PC-3 (cell line): Measurements from ENCODE around the gene CXCL3. TPM values are rescaled to one million over a fixed set of nuclear protein-coding genes. Genes with fewer than 3 reads are reported as not detected.
A peak's percentile ranks its signal among the peaks of the same experiment; 100 is the strongest.

ENCODE experiments used
- ATAC-seq: fragments of 200-7000 bp; cut with Tn5 transposase; 2 replicates; pipeline ENCODE4 v1.9.1; 2020; ENCODE audit warnings: mild to moderate bottlenecking, moderate library complexity
- BruUV-seq: library from RNA; stranded (reverse); fragments of 400-500 nt; replicated peaks from 2 replicates; lab custom pipeline; 2021; lab: Mats Ljungman, UMichigan
- CTCF ChIA-PET: fragments of 300-600 bp; sonication (Branson Sonifier 250); formaldehyde crosslinking; loops from one replicate; lab custom pipeline; 2022; ENCODE audit warnings: antibody characterized with exemption; lab: Charles Lee
- POLR2A ChIA-PET: fragments of 300-600 bp; sonication (Branson Sonifier 250); formaldehyde crosslinking; loops from one replicate; lab custom pipeline; 2022; ENCODE audit warnings: antibody characterized with exemption; ENCODE audit not compliant: unreplicated experiment; lab: Charles Lee
- DNase-seq: peaks from one replicate; pipeline ENCODE4 v3.0.0-alpha.2; 2015
- H2AFZ ChIP-seq: fragments of 300-600 bp; sonication (generic); 2 replicates; pipeline ENCODE4 v1.6.0; 2016; ENCODE audit warnings: antibody characterized with exemption, low read length
- H3F3A ChIP-seq: fragments of 300-600 bp; sonication (generic); one replicate; pipeline ENCODE4 v1.6.0; 2017; ENCODE audit warnings: antibody characterized with exemption, low read length, control low read depth, mild to moderate bottlenecking; ENCODE audit not compliant: unreplicated experiment
- H3K27ac ChIP-seq: fragments of 300-600 bp; sonication (generic); 2 replicates; pipeline ENCODE4 v1.5.1; 2016; ENCODE audit warnings: mild to moderate bottlenecking, low read length
- H3K27me3 ChIP-seq: fragments of 300-600 bp; sonication (generic); 2 replicates; pipeline ENCODE4 v1.6.1; 2016; ENCODE audit warnings: low read length, mixed read lengths
- H3K36me3 ChIP-seq: fragments of 300-600 bp; sonication (generic); 2 replicates; pipeline ENCODE4 v1.6.1; 2016; ENCODE audit warnings: low read depth, mixed run types, low read length, mixed read lengths
- H3K4me1 ChIP-seq: fragments of 300-600 bp; sonication (generic); 2 replicates; pipeline ENCODE4 v1.5.1; 2016; ENCODE audit warnings: low read length; ENCODE audit not compliant: insufficient read depth
- H3K4me2 ChIP-seq: fragments of 300-600 bp; sonication (generic); 2 replicates; pipeline ENCODE4 v1.6.0; 2016; ENCODE audit warnings: low read length
- H3K4me3 ChIP-seq: fragments of 300-600 bp; sonication (generic); 2 replicates; pipeline ENCODE4 v1.5.1; 2016; ENCODE audit warnings: mild to moderate bottlenecking, low read length, mixed read lengths
- H3K79me2 ChIP-seq: fragments of 300-600 bp; sonication (generic); 2 replicates; pipeline ENCODE4 v1.6.1; 2017; ENCODE audit warnings: low read length, mixed read lengths
- H3K9ac ChIP-seq: fragments of 300-600 bp; sonication (generic); 2 replicates; pipeline ENCODE4 v1.6.0; 2016; ENCODE audit warnings: mild to moderate bottlenecking, low read length
- H3K9me2 ChIP-seq: fragments of 300-600 bp; sonication (generic); replicated peaks from 2 replicates; pipeline ENCODE4 v1.6.1; 2016; ENCODE audit warnings: mixed run types, low read length, mixed read lengths
- H3K9me3 ChIP-seq: fragments of 300-600 bp; sonication (generic); 2 replicates; pipeline ENCODE4 v1.6.1; 2016; ENCODE audit warnings: low read length, mixed read lengths
- H4K20me1 ChIP-seq: fragments of 300-600 bp; sonication (generic); 2 replicates; pipeline ENCODE4 v1.6.1; 2016; ENCODE audit warnings: low read length, mixed read lengths
- CTCF ChIP-seq: fragments of 300-600 bp; sonication (generic); conservative IDR thresholded peaks from 2 replicates; pipeline ENCODE4 v1.5.1; 2017; ENCODE audit warnings: antibody characterized with exemption, low read depth, mild to moderate bottlenecking, low read length
- EZH2 ChIP-seq: fragments of 300-600 bp; sonication (generic); IDR thresholded peaks from one replicate; pipeline ENCODE4 v1.6.1; 2017; ENCODE audit warnings: antibody characterized with exemption, mild to moderate bottlenecking, low read length; ENCODE audit not compliant: unreplicated experiment
- EZH2phosphoT487 ChIP-seq: fragments of 300-600 bp; sonication (generic); IDR thresholded peaks from 2 replicates; pipeline ENCODE4 v1.6.1; 2018; ENCODE audit warnings: mild to moderate bottlenecking, antibody characterized with exemption, low read length, borderline replicate concordance
- intact Hi-C: fragments of 100-400 bp; cut with micrococcal nuclease; formaldehyde crosslinking; loops from 2 replicates; pipeline ENCODE4 v1.9.0; 2023
- total RNA-seq: library from RNA; depleted of rRNA; stranded (reverse); fragments of >200 nt; gene quantifications from 2 replicates; pipeline ENCODE4 v1.2.3, GENCODE V29; 2014

The CXCL3 gene
- total RNA-seq, 1 experiment from 2014 or later, result 28.9 TPM

- H3K9me3 ChIP-seq, result no peaks in the 10 kb centered on the region
- DNase-seq (peak; percentile 23), ATAC-seq (peak; percentile 26; the same call in 1 of the 2 replicates)
- no TSS peak for BruUV-seq
- H2AFZ ChIP-seq, result no peak overlapping the region
- no peaks in the 10 kb centered on the region for H3K27me3 ChIP-seq
- TF ChIP-seq CTCF, result no peak
- no peak for TF ChIP-seq EZH2
- TF ChIP-seq EZH2phosphoT487, result no peak
- peaks cover 7% of the 10 kb centered on the region for H3F3A ChIP-seq
- no peaks in the 10 kb centered on the region for H3K9me2 ChIP-seq
- no peaks in the 10 kb centered on the region for H3K79me2 ChIP-seq
- H4K20me1 ChIP-seq, result no peaks in the 10 kb centered on the region
- H3K9ac ChIP-seq, result no peak overlapping the region
- H3K4me2 ChIP-seq, result no peak overlapping the region
- H3K27ac ChIP-seq, result peak overlapping the region; percentile 6; the same call in 1 of the 2 replicates
- intact Hi-C loops, result no loop called here
- ChIA-PET POLR2A (no interaction called here), CTCF (no interaction called here)
- H3K4me1 ChIP-seq, result peaks cover 48% of the 10 kb centered on the region
- H3K36me3 ChIP-seq, result no peaks in the 10 kb centered on the region
- no peak overlapping the region for H3K4me3 ChIP-seq
These were observed 8.2 kb downstream of the CXCL3 start for GRCh38 chr4:74030285-74030684.

DNA sequence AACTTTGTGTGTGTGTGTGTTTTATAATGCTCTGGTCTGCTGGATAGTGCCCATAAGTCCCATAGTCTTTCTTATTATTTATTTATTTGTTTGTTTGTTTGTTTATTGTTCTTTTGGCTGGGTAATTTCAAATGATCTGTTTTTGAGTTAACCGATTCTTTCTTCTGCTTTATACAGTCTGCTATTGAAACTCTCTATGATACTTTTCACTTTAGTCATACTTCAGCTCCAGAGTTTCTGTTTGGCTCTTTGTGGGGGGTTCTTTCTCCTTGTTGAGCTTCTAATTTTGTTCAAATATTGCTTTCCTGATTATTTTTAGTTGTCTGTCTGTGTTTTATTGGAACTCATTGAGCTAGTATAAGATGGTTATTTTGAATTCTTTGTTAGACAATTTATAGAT, 10.0 kb downstream of the CXCL3 start:
- no peaks in the 10 kb centered on the region for H3K9me3 ChIP-seq
- intact Hi-C loops, result no loop called here
- POLR2A ChIA-PET, result no interaction called here
- H3K27ac ChIP-seq, result no peak overlapping the region
- ATAC-seq, result no peak
- no peaks in the 10 kb centered on the region for H3K27me3 ChIP-seq
- H3K79me2 ChIP-seq, result no peaks in the 10 kb centered on the region
- no peak overlapping the region for H3K4me2 ChIP-seq
- DNase-seq, result no peak
- CTCF ChIA-PET, result no interaction called here
- TF ChIP-seq EZH2, result no peak
- TF ChIP-seq CTCF, result no peak
- TF ChIP-seq EZH2phosphoT487, result no peak
- no peaks in the 10 kb centered on the region for H3F3A ChIP-seq
- H3K9ac ChIP-seq, result no peak overlapping the region
- no peak overlapping the region for H2AFZ ChIP-seq
- BruUV-seq, result no TSS peak
- H3K4me3 ChIP-seq, result no peak overlapping the region
- no peaks in the 10 kb centered on the region for H3K36me3 ChIP-seq
- H3K9me2 ChIP-seq, result no peaks in the 10 kb centered on the region
- no peaks in the 10 kb centered on the region for H4K20me1 ChIP-seq
- H3K4me1 ChIP-seq, result peaks cover 38% of the 10 kb centered on the region

- peak; percentile 22 for DNase-seq
- no peak overlapping the region for H3K9ac ChIP-seq
- H3K27ac ChIP-seq, result no peak overlapping the region
- no peaks in the 10 kb centered on the region for H4K20me1 ChIP-seq
- H3K4me2 ChIP-seq, result no peak overlapping the region
- H3K4me1 ChIP-seq, result peaks cover 9% of the 10 kb centered on the region; the same call in 1 of the 2 replicates
- ChIA-PET POLR2A (interaction anchor here (0.5 to 0.7 kb wide), 2 partner anchors 152 to 276 kb away, joined by 3 to 4 read pairs; no protein-coding TSS in a partner anchor), CTCF (interaction anchor here (0.6 kb wide), 1 partner anchor 101 kb away, joined by 3 read pairs; no protein-coding TSS in a partner anchor)
- intact Hi-C loops, result loop anchor here (5.0 kb wide), 1 partner anchor 341 kb away; no protein-coding TSS in a partner anchor
- no peak overlapping the region for H2AFZ ChIP-seq
- no peaks in the 10 kb centered on the region for H3K9me3 ChIP-seq
- no peaks in the 10 kb centered on the region for H3K27me3 ChIP-seq
- no peak overlapping the region for H3K4me3 ChIP-seq
- no peaks in the 10 kb centered on the region for H3K9me2 ChIP-seq
- no peaks in the 10 kb centered on the region for H3K36me3 ChIP-seq
- H3F3A ChIP-seq, result no peaks in the 10 kb centered on the region
- BruUV-seq, result no TSS peak
- ATAC-seq, result peak; percentile 87
- no peaks in the 10 kb centered on the region for H3K79me2 ChIP-seq
- TF ChIP-seq CTCF (no peak), EZH2 (no peak), EZH2phosphoT487 (no peak)
These were observed 14.8 kb downstream of the CXCL3 start for GRCh38 chr4:74023709-74024108.
